SK-N-SH (cell line): ENCODE results near the gene PICALM.
A peak's percentile ranks its signal among the peaks of the same experiment; 100 is the strongest.

ENCODE experiments used
- FOXM1 ChIP-seq: IDR thresholded peaks from 2 replicates; pipeline ENCODE4 v1.4.0; 2012; ENCODE audit warnings: low read depth, mild to moderate bottlenecking
- MEF2A ChIP-seq: IDR thresholded peaks from 2 replicates; pipeline ENCODE4 v1.4.0; 2012; ENCODE audit warnings: low read depth, borderline replicate concordance
- REST ChIP-seq: IDR thresholded peaks from 2 replicates; pipeline ENCODE4 v1.6.1; 2012; ENCODE audit warnings: mild to moderate bottlenecking, low read depth, low read length, moderate library complexity
- USF1 ChIP-seq: IDR thresholded peaks from 2 replicates; pipeline ENCODE4 v1.4.0; 2012; ENCODE audit warnings: low read depth, borderline replicate concordance
- TF ChIP-seq, protein P1 (sequence below): fragments of 200-600 bp; sonication (generic); IDR thresholded peaks from 2 replicates; pipeline ENCODE4 v1.6.1; 2017; ENCODE audit warnings: antibody characterized with exemption, mild to moderate bottlenecking, moderate library complexity

- TF ChIP-seq, protein P1, sequence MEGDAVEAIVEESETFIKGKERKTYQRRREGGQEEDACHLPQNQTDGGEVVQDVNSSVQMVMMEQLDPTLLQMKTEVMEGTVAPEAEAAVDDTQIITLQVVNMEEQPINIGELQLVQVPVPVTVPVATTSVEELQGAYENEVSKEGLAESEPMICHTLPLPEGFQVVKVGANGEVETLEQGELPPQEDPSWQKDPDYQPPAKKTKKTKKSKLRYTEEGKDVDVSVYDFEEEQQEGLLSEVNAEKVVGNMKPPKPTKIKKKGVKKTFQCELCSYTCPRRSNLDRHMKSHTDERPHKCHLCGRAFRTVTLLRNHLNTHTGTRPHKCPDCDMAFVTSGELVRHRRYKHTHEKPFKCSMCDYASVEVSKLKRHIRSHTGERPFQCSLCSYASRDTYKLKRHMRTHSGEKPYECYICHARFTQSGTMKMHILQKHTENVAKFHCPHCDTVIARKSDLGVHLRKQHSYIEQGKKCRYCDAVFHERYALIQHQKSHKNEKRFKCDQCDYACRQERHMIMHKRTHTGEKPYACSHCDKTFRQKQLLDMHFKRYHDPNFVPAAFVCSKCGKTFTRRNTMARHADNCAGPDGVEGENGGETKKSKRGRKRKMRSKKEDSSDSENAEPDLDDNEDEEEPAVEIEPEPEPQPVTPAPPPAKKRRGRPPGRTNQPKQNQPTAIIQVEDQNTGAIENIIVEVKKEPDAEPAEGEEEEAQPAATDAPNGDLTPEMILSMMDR, result peak; percentile 95
- no peak for TF ChIP-seq MEF2A
- TF ChIP-seq USF1, result no peak
- no peak for TF ChIP-seq REST
- TF ChIP-seq FOXM1, result no peak
These were observed 26.9 kb downstream of the PICALM start for GRCh38 chr11:86041975-86042378.
